ENCODE data around the gene MYDGF. TPM values are rescaled to one million over a fixed set of nuclear protein-coding genes. Genes with fewer than 3 reads are reported as not detected.

Gene MYDGF
- total RNA-seq, 1 donor from 2014 or later, result 42.5 TPM

DNA sequence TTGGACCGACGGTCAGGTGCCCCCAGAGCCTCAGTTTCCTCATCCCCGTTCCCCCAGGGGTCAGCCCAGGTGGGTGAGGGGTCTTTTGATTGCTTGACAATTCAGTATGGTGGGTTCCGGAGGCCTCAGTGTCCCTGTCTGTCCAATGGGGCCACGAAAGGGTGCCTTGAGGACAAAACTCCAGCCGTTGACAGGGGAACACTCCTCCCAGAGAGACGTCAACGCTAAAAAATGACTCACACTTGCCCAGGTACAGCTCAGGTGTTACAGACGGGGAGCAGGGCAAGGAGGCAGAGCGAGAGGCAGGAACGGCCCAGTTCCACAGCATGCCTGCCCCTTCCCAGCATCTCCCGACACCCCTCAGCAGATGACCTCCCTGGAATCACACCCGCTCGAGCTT lies 29.0 kb downstream of the MYDGF start:
- peaks cover 3% of the 10 kb centered on the region for H3K4me1 Mint-ChIP-seq (ENCODE audit: low read depth)
- TF ChIP-seq, protein P1, sequence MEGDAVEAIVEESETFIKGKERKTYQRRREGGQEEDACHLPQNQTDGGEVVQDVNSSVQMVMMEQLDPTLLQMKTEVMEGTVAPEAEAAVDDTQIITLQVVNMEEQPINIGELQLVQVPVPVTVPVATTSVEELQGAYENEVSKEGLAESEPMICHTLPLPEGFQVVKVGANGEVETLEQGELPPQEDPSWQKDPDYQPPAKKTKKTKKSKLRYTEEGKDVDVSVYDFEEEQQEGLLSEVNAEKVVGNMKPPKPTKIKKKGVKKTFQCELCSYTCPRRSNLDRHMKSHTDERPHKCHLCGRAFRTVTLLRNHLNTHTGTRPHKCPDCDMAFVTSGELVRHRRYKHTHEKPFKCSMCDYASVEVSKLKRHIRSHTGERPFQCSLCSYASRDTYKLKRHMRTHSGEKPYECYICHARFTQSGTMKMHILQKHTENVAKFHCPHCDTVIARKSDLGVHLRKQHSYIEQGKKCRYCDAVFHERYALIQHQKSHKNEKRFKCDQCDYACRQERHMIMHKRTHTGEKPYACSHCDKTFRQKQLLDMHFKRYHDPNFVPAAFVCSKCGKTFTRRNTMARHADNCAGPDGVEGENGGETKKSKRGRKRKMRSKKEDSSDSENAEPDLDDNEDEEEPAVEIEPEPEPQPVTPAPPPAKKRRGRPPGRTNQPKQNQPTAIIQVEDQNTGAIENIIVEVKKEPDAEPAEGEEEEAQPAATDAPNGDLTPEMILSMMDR (IDR thresholded peaks at IDR 0.05; ENCODE audit: unreplicated experiment), result no peak
- peaks cover 10% of the 10 kb centered on the region for H3K27me3 Mint-ChIP-seq
- H3K36me3 Mint-ChIP-seq (ENCODE audit: insufficient read depth), result no peaks in the 10 kb centered on the region
- H3K27ac Mint-ChIP-seq, result no peak overlapping the region
- H3K9me3 Mint-ChIP-seq (ENCODE audit: low read depth), result no peaks in the 10 kb centered on the region
- DNase-seq (ENCODE audit: low spot score, unreplicated experiment), result no peak
- H3K4me3 Mint-ChIP-seq (ENCODE audit: low read depth), result no peak overlapping the region

DNA sequence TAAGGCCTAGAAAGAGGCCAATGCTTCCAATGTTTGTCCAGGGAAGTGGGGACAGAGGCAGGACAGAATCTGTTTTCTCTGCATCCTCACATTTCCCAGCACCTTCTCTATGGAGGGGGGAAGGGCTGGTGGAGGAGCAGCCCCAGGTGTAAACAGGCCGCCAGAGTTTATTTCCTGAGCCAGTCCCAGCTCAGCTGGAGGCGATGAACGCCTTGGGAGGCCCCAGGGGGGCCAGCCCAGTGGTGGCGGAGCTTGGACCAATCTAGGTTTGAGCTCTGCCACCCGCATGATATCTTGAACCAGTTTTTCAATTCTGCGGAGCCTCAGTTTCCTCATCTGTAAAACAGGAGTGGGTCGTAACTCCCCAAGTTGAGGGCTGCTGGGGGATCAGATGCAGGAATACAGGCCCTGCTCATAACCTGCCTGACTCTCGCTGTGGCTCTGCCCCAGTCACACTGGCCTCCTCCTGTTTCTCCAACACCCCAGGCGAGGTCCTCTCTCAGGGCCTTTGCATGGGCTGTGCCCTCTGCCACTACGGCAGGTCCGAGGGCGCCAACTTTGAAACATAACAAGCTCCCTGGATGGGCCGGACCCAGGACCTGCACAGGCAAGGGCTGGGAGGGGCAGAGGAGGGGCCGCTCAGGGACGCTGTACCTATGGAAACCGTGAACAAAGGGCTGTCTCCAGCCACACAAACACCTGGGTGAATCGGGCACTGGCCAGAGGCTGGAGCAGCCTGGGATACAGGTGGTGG lies 29.7 kb downstream of the MYDGF start:
- H3K4me1 Mint-ChIP-seq (ENCODE audit: low read depth), result peaks cover 3% of the 10 kb centered on the region
- TF ChIP-seq, protein P1 (IDR thresholded peaks at IDR 0.05; ENCODE audit: unreplicated experiment), result no peak
- H3K27me3 Mint-ChIP-seq, result peaks cover 10% of the 10 kb centered on the region
- no peak for DNase-seq (ENCODE audit: low spot score, unreplicated experiment)
- H3K36me3 Mint-ChIP-seq (ENCODE audit: insufficient read depth), result no peaks in the 10 kb centered on the region
- H3K27ac Mint-ChIP-seq, result no peak overlapping the region
- H3K4me3 Mint-ChIP-seq (ENCODE audit: low read depth), result peak overlapping the region; percentile 74
- no peaks in the 10 kb centered on the region for H3K9me3 Mint-ChIP-seq (ENCODE audit: low read depth)

DNA sequence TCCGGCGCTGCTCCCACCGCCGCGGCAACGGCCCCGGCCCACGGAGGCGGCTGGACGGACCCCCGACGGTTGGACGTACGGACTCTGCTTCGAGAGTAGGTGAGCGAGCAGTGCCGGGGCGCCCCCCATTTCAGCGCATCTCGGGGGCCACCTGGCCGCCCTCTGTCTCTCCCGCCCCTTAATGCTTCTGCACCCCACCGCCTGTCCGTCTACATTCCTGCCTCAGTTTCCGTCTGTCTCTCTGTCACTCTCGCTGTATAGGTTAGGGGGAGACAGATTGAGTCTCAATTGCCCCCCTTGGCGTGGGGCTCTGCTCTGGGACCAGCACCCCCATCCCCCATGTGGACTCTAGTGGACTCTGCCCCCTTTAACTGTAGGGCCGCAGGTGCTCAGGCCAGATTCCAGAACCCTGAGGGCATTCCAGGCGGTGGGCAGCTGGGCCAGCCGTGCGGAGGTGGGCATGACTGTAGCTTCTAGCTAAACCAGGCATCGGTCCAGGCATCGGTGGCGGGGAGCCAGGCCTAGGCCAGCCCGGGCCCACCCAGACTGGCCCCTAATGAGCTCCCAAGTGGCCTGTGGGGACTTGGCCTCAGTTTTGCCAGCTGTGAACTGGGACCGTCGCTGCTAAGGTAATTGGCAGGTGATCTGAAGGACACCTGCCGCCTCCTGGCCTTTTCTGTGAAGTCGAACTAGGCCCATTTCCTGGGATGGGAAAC lies 30.5 kb downstream of the MYDGF start:
- Mint-ChIP-seq H3K27ac (no peak overlapping the region), H3K4me3 (ENCODE audit: low read depth) (peak overlapping the region; percentile 74), H3K9me3 (ENCODE audit: low read depth) (no peaks in the 10 kb centered on the region), H3K36me3 (ENCODE audit: insufficient read depth) (no peaks in the 10 kb centered on the region), H3K4me1 (ENCODE audit: low read depth) (peaks cover 2% of the 10 kb centered on the region), H3K27me3 (peaks cover 13% of the 10 kb centered on the region)
- DNase-seq (ENCODE audit: low spot score, unreplicated experiment), result no peak
- TF ChIP-seq, protein P1 (IDR thresholded peaks at IDR 0.05; ENCODE audit: unreplicated experiment), result no peak

DNA sequence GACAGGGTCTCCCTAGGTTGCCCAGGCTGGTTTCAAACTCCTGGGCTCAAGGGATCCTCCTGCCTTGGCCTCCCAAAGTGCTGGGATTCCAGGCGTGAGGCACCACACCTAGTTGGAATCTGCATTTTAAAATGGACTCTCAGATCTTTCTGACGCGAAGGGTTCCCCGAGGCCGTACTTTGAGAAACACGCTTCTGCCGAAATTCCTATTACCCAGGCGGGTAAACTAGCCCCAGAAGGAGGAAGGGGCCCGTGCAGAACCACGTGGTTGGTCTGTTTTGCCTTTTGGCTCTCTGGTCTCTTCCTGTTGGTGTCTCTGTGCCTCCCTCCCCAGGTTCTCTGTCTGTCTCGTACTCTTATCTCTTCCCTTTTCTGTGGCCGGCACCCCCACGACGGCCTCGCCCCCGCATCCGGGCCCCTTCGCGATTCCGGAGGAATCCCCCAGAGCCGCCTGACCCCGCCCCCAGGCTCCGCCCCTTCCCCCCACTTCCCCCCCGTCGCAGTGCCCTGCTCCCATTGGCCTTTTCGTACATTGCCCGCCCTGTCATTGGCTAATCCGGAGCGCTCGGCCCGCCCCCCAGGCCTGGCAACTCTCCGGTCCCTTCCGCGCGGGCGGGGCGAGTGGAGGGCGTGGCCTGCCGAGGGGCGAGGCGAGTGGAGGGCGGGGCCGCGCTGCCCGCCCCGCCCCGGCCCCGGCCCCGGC lies 31.2 kb downstream of the MYDGF start, which contains the start of gene TNFAIP8L1:
TSS of gene TNFAIP8L1 (plus strand) at position 689 of the 703 bp plus-strand sequence. CDS start 12,354 bp downstream, outside the sequence.
- TF ChIP-seq, protein P1 (IDR thresholded peaks at IDR 0.05; ENCODE audit: unreplicated experiment), result no peak
- peak; percentile 97 for DNase-seq (ENCODE audit: low spot score, unreplicated experiment)
- H3K9me3 Mint-ChIP-seq (ENCODE audit: low read depth), result no peaks in the 10 kb centered on the region
- peaks cover 16% of the 10 kb centered on the region for H3K27me3 Mint-ChIP-seq
- no peaks in the 10 kb centered on the region for H3K36me3 Mint-ChIP-seq (ENCODE audit: insufficient read depth)
- peaks cover 2% of the 10 kb centered on the region for H3K4me1 Mint-ChIP-seq (ENCODE audit: low read depth)
- H3K27ac Mint-ChIP-seq, result peak within 1 kb of the TSS; percentile 67
- peak within 1 kb of the TSS; percentile 74 for H3K4me3 Mint-ChIP-seq (ENCODE audit: low read depth)

DNA sequence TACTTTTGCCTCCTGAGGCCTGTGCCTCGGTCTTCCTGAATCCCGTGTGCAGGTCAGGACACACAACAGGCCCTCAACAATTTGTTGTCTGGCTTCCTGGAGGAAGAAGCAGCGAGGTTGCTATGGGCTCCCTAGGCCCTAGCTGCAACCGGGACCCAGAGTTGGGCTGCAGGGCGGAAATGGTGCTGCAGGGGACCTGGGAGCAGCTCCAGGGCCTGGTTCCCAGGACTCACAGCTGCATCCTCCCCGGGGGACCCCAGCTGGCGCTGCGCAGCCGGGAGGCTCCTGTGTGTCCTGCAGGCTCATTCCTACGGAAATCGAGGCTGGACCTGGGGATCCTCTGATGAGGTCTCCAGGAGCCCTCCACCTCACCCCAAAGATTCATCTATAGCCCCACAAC lies 31.8 kb downstream of the MYDGF start:
- no peak overlapping the region for H3K27ac Mint-ChIP-seq
- H3K4me1 Mint-ChIP-seq (ENCODE audit: low read depth), result peaks cover 3% of the 10 kb centered on the region
- no peak overlapping the region for H3K4me3 Mint-ChIP-seq (ENCODE audit: low read depth)
- no peaks in the 10 kb centered on the region for H3K36me3 Mint-ChIP-seq (ENCODE audit: insufficient read depth)
- H3K9me3 Mint-ChIP-seq (ENCODE audit: low read depth), result no peaks in the 10 kb centered on the region
- TF ChIP-seq, protein P1 (IDR thresholded peaks at IDR 0.05; ENCODE audit: unreplicated experiment), result no peak
- DNase-seq (ENCODE audit: low spot score, unreplicated experiment), result no peak
- H3K27me3 Mint-ChIP-seq, result peaks cover 19% of the 10 kb centered on the region

Measured in progenitor cell of endocrine pancreas (in vitro differentiated cells).